HepG2 (cell line): ENCODE measurements around the gene KCNIP3. TPM values are rescaled to one million over a fixed set of nuclear protein-coding genes. Genes with fewer than 3 reads are reported as not detected.
A peak's percentile ranks its signal among the peaks of the same experiment; 100 is the strongest.

Source experiments
- CENPT ChIP-seq: sonication (generic); formaldehyde crosslinking; IDR thresholded peaks from 2 replicates; pipeline ENCODE4 v1.8.0; 2022; ENCODE audit warnings: low read depth, mild to moderate bottlenecking, moderate library complexity, missing genetic modification reagents
- CREM ChIP-seq, 2 experiments: sonication (generic) in 1 of 2; formaldehyde crosslinking in 1 of 2; IDR thresholded peaks; 2 replicates each; pipeline versions ENCODE4 v1.4.0 to v1.6.1; 2016 to 2020; ENCODE audit warnings: antibody characterized with exemption in 1 of 2, mild to moderate bottlenecking in 1 of 2, missing genetic modification reagents in 1 of 2
- DR1 ChIP-seq: sonication (generic); formaldehyde crosslinking; IDR thresholded peaks from 2 replicates; pipeline ENCODE4 v1.8.0; 2021; ENCODE audit warnings: mild to moderate bottlenecking, missing genetic modification reagents, inconsistent platforms
- FUBP1 ChIP-seq: sonication (generic); formaldehyde crosslinking; IDR thresholded peaks from 2 replicates; pipeline ENCODE4 v1.5.1; 2020; ENCODE audit warnings: missing genetic modification reagents, mild to moderate bottlenecking, borderline replicate concordance
- GABPB1 ChIP-seq: IDR thresholded peaks from 2 replicates; pipeline ENCODE4 v1.6.1; 2016; ENCODE audit warnings: mild to moderate bottlenecking, missing genetic modification reagents, moderate library complexity, missing compliant biosample characterization
- GMEB1 ChIP-seq: sonication (generic); formaldehyde crosslinking; IDR thresholded peaks from 2 replicates; pipeline ENCODE4 v1.5.1; 2020; ENCODE audit warnings: missing genetic modification reagents, mild to moderate bottlenecking, borderline replicate concordance
- HDAC2 ChIP-seq: sonication (generic); formaldehyde crosslinking; IDR thresholded peaks from 2 replicates; pipeline ENCODE4 v1.4.0; 2020; ENCODE audit warnings: missing genetic modification reagents
- HMGA1 ChIP-seq: sonication (generic); formaldehyde crosslinking; conservative IDR thresholded peaks from 2 replicates; pipeline ENCODE4 v1.4.0; 2020; ENCODE audit warnings: missing genetic modification reagents
- MEIS2 ChIP-seq: sonication (generic); formaldehyde crosslinking; IDR thresholded peaks from 2 replicates; pipeline ENCODE4 v1.9.0; 2021; ENCODE audit warnings: mild to moderate bottlenecking, missing genetic modification reagents
- MTERF4 ChIP-seq: sonication (generic); formaldehyde crosslinking; IDR thresholded peaks from 2 replicates; pipeline ENCODE4 v1.8.0; 2023; ENCODE audit warnings: mild to moderate bottlenecking, missing genetic modification reagents
- PTBP1 ChIP-seq: fragments of 200-400 bp; formaldehyde crosslinking; IDR thresholded peaks from 2 replicates; pipeline ENCODE4 v1.6.1; 2018; ENCODE audit warnings: low read length, low read depth; ENCODE audit not compliant: poor library complexity, severe bottlenecking
- RARG ChIP-seq: sonication (generic); formaldehyde crosslinking; IDR thresholded peaks from 2 replicates; pipeline ENCODE4 v1.4.0; 2020; ENCODE audit warnings: low read depth, mild to moderate bottlenecking, missing genetic modification reagents
- THAP9 ChIP-seq: sonication (generic); formaldehyde crosslinking; IDR thresholded peaks from 2 replicates; pipeline ENCODE4; 2020; ENCODE audit warnings: missing genetic modification reagents, mild to moderate bottlenecking, borderline replicate concordance
- ZBTB38 ChIP-seq: sonication (generic); formaldehyde crosslinking; IDR thresholded peaks from 2 replicates; pipeline ENCODE4 v1.5.1; 2020; ENCODE audit warnings: mild to moderate bottlenecking, missing genetic modification reagents
- ZMYM3 ChIP-seq: sonication (generic); formaldehyde crosslinking; IDR thresholded peaks from 2 replicates; pipeline ENCODE4 v1.5.1; 2020; ENCODE audit warnings: mild to moderate bottlenecking, missing genetic modification reagents
- ZNF260 ChIP-seq: sonication (generic); formaldehyde crosslinking; IDR thresholded peaks from 2 replicates; pipeline ENCODE4 v1.4.0; 2020; ENCODE audit warnings: missing genetic modification reagents, low read depth, mild to moderate bottlenecking, borderline replicate concordance
- ZNF382 ChIP-seq: sonication (generic); formaldehyde crosslinking; IDR thresholded peaks from 2 replicates; pipeline ENCODE4 v1.5.0; 2020; ENCODE audit warnings: missing genetic modification reagents, mild to moderate bottlenecking, borderline replicate concordance
- ZNF557 ChIP-seq: sonication (generic); formaldehyde crosslinking; IDR thresholded peaks from 2 replicates; pipeline ENCODE4 v1.4.0; 2020; ENCODE audit warnings: missing genetic modification reagents
- ZNF580 ChIP-seq: IDR thresholded peaks from 2 replicates; pipeline ENCODE4 v1.6.1; 2016; ENCODE audit warnings: low read depth, borderline replicate concordance
- polyA plus RNA-seq, 8 experiments: library from polyadenylated mRNA; depleted of rRNA in 3 of 8; stranded (reverse) in 7 of 8; unstranded in 1 of 8; fragments of >200 nt; fragmentation: Illumina TruSeq in 4 of 8; extraction: Trizol in 4 of 8; gene quantifications; 2 replicates each; pipeline versions ENCODE4 v1.2.1 to v1.2.3, GENCODE V29; 2011 to 2016; ENCODE audit warnings: low read depth in 4 of 8, missing spikeins in 1 of 8, mixed read lengths in 1 of 8; ENCODE audit not compliant: insufficient read depth in 1 of 8
- total RNA-seq, 5 experiments: library from RNA; depleted of rRNA; stranded (reverse); fragments of >200 nt; fragmentation: Illumina TruSeq; extraction: Trizol; gene quantifications; 2 replicates each; pipeline ENCODE4 v1.2.3, GENCODE V29; 2016; ENCODE audit warnings: low read depth in 1 of 5

Gene KCNIP3
- total and polyA plus RNA-seq, 2 of the 13 experiments (the other 11 are each of a cell fraction or from before 2014, with no cell fraction given): not detected

- TF ChIP-seq THAP9 (CRISPR knock-in tag): peak; percentile 24; the same call in 1 of the 2 replicates
- TF ChIP-seq PTBP1: no peak
- TF ChIP-seq CREM (IDR thresholded peaks at IDR 0.05): no peak
- TF ChIP-seq CREM (CRISPR knock-in tag; IDR thresholded peaks at IDR 0.05): no peak
- TF ChIP-seq ZMYM3 (CRISPR knock-in tag): peak; percentile 66; the same call in 1 of the 2 replicates
- no peak for TF ChIP-seq ZBTB38 (CRISPR knock-in tag)
- 0 out of 2 replicates have a peak, but pooled peaks have one; percentile 27 for TF ChIP-seq FUBP1 (CRISPR knock-in tag)
- TF ChIP-seq MEIS2 (CRISPR knock-in tag): no peak
- peak; percentile 58 for TF ChIP-seq GABPB1 (CRISPR knock-in tag)
- no peak for TF ChIP-seq ZNF557 (CRISPR knock-in tag)
- no peak for TF ChIP-seq CENPT (CRISPR knock-in tag)
- no peak; the same call in 1 of the 2 replicates for TF ChIP-seq ZNF580 (CRISPR knock-in tag)
- no peak for TF ChIP-seq DR1 (CRISPR knock-in tag)
- TF ChIP-seq MTERF4 (CRISPR knock-in tag): peak; percentile 75; the same call in 1 of the 2 replicates
- no peak for TF ChIP-seq ZNF382 (CRISPR knock-in tag)
- no peak for TF ChIP-seq ZNF260 (CRISPR knock-in tag)
- TF ChIP-seq RARG (CRISPR knock-in tag): no peak
- TF ChIP-seq GMEB1 (CRISPR knock-in tag): 0 out of 2 replicates have a peak, but pooled peaks have one; percentile 37
- TF ChIP-seq HDAC2: no peak
- no peak for TF ChIP-seq HMGA1 (CRISPR knock-in tag)
Observed at GRCh38 chr2:95345563-95346230, 48.5 kb downstream of the KCNIP3 start (continued).
